Endometrial microvascular endothelial cells (primary cell): Measurements from ENCODE around the gene TINAG. TPM values are rescaled to one million over a fixed set of nuclear protein-coding genes. Genes with fewer than 3 reads are reported as not detected.

ENCODE experiments used
- in situ Hi-C: cut with HindIII; loops from 2 replicates; pipeline ENCODE4 v1.10.0; 2017; ENCODE audit warnings: low sequenced_read_pairs, low pct_unique_long_range_greater_than_20kb; ENCODE audit errors: inconsistent ontology term
- total RNA-seq: library from RNA; depleted of rRNA; stranded (reverse); fragments of >200 nt; gene quantifications from one replicate; pipeline ENCODE4 v1.2.3, GENCODE V29; 2015; ENCODE audit errors: inconsistent ontology term

Gene TINAG
- not detected for total RNA-seq

DNA sequence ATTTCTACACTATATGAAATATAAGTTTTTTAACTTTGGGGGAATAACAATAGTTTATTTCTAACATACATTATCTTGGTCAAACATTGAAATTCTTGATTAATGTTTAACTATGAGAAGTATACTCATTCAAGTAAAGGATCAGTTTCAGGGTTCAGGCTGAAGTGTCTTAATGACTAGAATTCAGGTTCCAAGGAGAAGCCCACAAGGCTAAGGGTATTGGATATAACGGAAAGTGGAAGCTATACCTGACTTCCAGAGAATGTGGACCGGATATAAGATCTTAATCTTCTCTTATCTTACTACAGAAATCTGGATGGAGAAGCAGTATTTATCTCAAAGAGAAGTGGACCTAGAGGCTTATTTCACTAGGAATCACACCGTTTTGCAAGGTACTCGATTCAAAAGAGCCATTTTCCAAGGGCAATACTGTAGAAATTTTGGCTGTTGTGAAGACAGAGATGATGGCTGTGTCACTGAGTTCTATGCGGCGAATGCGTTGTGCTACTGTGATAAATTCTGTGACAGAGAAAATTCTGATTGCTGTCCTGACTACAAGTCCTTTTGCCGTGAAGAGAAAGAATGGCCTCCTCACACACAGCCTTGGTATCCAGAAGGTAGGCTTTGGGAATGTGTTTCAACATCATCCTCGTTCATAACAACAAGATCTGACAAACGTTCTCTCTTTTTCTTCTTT lies at the start of gene TINAG:
TINAG (plus strand) TSS at position 153 of the 697 bp plus-strand sequence; CDS start at position 263, 110 bp downstream.
- in situ Hi-C loops, result no loop called here

- in situ Hi-C loops, result no loop called here
Measured at GRCh38 chr6:54260025-54260424, 48.2 kb upstream of the TINAG start.

GRCh38 chr6:54262499-54262898 lies 45.7 kb upstream of the TINAG start:
- in situ Hi-C loops, result no loop called here

- in situ Hi-C loops, result no loop called here
Measured at GRCh38 chr6:54262971-54263370, 45.3 kb upstream of the TINAG start.

GRCh38 chr6:54264581-54265272 lies 43.5 kb upstream of the TINAG start:
- in situ Hi-C loops, result no loop called here

- in situ Hi-C loops, result no loop called here
Measured at GRCh38 chr6:54266400-54266923, 41.8 kb upstream of the TINAG start.

DNA sequence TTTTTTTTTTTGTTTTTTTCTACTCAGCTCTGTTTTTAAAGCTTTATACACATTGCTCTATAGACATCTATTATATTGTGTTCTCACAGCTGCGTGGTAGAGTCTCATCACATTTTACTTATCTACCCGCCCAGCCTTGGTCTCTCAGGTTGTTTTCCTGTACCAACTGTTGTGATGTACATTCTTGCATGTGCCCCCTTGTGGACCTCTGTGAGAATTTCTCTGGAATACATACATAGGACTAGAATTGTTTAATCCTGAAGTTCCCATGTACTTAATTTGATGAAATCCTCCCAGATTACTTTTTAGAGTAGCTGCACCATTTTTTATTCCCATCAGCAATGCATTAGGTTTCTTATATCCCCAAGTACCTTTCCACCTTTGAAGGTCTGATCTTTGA lies 40.4 kb upstream of the TINAG start:
- in situ Hi-C loops, result no loop called here

DNA sequence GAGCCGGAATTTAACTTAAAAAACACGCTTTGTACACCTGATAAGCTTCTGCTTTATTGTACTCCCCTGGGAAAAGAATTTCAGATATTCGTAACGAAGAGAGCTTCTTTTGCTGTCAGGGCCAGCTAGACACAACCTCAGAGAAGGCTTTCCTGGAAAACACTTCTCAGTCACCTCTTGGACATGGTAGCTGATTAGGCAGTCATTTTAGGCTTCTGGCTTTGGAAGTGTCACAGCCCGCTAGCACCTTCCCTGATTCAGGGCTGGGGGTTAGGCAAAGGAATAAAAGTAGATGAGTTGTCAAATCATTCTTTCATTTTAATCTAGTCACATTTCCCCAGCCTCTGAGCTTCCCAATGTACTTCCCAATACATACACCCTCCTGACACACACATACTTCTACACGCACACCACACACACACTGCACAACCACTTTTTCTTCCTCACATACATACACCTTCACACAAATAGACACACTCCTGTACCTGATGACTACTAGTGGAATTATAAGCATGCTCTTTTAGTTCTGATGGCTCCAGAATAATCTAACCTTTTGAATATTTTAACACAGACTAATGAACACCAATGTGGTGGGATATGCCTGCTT lies 34.9 kb upstream of the TINAG start:
- in situ Hi-C loops, result no loop called here

DNA sequence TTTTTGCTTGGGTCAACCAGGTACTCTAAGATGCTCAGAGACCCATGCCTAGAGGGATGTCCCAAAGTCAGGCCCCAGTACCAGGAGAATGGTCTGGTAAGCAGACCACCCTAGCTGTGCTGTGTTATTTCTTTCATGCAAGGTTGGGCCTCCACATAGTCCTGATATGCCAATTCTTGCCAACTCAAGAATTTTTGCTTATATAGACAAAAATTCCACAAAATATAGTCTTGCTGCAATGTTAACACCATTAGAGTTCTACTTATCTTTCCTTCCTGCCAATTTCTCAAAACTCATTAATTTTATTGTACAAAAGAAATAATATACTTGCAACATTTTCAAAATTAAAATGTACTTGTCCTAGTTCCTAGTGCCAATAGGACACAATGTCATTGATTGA lies 33.9 kb upstream of the TINAG start:
- in situ Hi-C loops, result no loop called here

- in situ Hi-C loops, result no loop called here
Measured at GRCh38 chr6:54282186-54282585, 26.1 kb upstream of the TINAG start.

DNA sequence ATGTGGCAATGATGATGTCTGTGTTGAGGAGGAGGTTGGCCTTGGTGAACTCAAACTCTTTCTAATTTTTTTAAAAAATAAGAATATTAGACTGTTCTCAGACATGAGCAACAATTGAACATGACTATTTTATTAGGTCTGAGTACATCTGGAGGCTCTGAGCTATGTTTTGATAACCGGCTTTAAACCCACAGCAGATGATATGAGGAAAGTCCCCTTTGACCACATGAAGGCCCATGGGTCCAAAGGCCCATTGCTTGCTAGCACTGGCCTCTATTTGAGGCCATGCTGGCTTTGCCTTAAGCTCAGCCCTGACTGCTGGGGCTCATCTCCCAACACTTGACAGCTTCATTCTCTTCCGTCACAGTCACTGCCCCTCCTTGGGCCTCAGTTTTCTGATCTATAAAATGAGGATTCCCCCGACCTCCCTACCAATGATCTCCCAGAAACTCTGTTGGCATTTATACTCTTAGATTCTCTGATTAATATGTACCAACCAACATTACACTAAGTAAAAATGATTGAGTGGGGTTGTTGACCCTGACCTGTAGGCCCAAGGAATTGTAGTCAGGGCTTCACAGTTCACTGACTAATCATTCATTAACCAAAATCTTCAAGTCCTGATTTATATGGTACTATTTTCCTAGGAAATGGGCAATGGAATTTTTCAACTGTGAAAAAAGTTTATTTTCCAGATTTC lies 23.9 kb upstream of the TINAG start:
- in situ Hi-C loops, result no loop called here

DNA sequence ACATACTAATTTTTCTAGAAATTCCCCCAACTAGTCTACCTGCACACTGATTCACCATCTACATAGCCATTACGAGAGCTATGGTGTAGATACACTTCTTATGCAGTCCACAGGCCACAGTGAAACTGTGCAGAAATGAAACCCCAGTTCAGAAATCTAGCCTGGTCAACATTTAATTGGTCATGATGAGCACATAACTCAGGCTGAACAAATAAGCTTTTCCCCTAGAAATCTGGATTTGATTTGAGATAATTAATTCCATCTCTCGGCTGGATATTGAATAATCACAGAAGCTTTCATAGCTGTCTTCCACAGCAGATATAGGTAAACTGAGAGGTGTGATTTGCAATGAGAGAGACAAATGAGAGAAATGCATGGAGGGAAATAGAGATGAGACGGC lies 22.6 kb upstream of the TINAG start:
- in situ Hi-C loops, result no loop called here

GRCh38 chr6:54286141-54286540 lies 22.1 kb upstream of the TINAG start:
- in situ Hi-C loops, result no loop called here

GRCh38 chr6:54288474-54288873 lies 19.8 kb upstream of the TINAG start:
- in situ Hi-C loops, result no loop called here

DNA sequence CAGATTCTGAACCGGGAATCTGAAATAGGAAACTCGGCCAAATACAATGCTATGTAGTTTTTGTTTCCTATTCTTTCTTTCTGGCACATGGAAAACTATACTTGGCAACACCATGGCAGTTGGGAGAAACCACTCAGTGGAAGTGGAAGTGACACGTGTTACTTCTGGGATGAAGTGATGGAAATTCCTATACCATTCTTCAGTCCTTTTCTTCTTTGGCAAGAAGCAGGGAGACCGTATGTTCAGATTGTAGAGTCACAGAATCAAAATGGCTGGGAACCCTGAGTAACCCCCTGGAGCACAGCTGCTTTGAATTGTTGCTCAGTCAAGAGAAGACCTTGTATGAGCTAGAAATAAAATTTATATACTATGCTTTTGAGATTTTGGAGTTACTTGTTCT lies 18.8 kb upstream of the TINAG start:
- in situ Hi-C loops, result no loop called here

DNA sequence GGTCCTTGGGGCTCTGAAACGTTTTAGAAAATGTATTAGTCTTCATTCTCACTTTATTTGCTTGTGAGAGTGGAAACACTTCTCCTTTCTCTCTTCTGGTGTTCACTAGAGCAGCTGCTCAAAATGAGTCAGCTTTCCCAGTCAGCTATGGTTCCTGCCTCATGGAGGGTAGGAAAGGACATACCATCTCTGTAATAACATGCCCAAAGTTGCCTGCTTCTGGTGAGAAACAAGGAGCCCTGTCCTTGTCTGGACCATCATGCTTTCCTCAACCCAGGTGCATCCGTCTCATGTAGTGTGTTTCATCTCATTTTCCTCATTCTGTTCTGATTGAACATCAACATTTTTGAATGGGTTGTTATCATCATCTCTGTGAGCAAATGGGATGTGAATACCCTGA lies 17.1 kb upstream of the TINAG start:
- in situ Hi-C loops, result no loop called here

DNA sequence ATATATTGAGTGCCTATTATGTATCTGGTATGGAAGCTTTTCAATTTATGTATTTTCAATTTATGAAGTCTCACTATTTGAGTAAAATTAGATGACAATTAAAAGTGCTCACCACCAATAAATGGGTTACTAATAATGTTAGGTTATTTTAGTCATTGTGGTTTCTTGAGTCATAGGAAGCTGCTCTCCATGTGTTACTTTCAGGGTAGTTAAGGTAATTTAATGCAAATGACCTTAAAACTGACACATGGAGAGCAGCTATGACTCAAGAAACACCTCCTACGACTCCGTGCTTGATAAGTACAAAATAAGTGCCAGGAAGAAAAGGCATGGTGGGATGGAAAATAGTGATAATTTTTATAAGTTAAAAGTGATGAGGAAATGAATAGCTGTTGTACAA lies 16.5 kb upstream of the TINAG start:
- in situ Hi-C loops, result no loop called here

DNA sequence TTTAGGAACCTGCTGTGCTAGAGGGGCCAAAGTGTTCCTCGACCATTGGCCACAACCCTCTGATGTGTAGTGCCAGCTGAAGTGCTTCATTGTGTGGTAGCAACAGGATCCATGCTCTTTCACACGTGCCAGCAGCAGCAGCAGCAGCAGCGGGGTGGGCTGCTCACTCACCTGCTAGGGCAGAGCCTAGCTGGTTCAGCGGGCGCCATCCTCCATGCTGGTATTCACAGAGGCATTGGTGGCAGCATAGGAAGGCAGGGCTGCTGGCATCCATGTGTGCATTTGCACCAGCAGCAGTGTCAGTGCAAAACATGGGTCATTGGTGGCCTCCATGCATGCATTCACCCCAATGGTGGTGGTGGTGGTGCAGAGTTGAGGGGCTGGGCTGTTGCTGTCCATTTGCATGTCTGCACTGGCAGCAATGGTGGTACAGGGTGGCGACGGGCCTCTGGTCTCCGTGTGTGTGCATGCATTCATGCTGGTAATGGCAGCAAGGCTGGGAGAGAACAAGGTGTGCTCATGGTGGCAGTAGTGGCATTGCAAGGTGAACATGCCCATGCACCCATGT lies 13.2 kb upstream of the TINAG start:
- in situ Hi-C loops, result no loop called here
